DMS53 treated with DMSO at 0.1 percent for 48 hours (cell line): ENCODE measurements around the gene POLE.

Source experiments
- DNase-seq: peaks from one replicate; lab custom pipeline; 2025; ENCODE audit not compliant: unreplicated experiment; lab: John Stamatoyannopoulos, UW

Gene POLE

DNA sequence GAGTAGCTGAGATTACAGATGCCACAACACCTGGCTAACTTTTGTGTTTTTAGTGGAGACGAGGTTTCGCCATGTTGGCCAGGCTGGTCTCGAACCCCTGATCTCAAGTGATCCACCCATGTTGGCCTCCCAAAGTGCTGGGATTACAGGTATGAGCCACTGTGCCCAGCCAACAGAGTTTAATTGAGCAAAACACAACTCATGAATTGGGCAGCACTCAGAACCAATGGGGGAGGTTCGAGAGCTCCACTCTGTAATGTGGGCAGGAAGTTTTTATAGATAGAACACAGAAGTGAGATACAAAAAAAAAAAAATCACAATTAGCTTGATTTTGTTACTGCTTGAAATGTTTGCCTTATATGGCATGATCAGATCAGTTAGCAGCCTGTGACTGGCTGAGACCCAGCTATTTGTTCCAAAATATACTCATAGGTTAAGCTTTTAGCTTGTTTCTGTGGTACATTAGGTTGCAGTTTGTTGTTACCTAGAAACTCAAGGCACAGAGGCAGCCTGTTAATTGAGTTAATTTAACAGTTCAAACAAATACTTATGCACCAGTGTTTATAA, 69.9 kb downstream of the POLE start:
- DNase-seq = no peak

DNA sequence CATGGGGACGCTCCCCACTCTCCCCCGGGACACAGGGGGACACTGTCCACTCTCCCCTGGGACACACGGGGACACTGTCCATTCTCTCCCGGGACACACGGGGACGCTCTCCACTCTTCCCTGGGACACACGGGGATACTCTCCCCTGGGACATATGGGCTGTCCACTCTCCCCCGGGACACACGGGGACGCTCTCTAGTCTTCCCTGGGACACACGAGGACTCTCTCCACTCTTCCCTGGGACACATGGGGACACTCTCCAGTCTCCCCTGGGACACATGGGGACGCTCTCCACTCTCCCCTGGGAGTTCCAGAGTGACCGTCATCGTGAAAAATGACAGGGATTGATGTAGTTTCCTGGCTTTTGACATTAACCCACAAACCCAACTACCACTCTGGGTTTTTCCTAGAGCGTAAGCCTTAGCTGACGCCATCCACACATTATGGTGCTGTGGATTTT, 71.5 kb downstream of the POLE start:
- no peak for DNase-seq

DNA sequence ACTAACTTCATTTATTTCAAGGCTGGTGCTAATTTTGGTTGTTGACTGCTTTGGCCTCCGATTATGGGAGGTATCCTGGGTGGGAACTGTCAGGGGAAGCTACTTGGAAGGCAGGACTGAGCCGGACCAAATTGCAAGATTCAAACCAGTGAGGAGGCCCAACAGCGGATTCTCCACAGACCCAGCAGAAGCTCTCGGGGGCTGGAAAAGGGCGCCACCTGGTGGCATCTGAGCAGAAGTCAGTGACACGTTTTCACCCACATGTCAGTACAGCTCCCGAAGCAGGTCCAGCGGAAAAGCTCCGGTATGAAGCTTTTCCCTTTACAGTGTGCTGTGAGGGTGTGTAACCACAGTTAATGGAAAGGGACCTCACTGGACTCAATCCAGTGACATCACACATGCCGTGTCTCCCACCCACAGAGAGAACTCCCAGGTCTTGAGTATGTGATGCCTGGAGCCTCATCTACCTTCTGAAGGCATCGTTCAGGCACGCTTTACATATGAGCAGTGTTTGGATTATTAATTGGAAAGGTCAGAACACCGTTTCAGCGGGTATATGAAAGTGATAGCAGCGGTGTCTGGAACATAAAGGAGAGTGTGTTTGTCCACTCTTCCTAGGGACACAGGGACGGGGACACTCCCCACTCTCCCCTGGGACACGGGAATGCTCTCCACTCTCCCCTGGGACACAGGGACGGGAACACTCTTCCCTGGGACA, 72.1 kb downstream of the POLE start:
- peak; percentile 74 for DNase-seq

DNA sequence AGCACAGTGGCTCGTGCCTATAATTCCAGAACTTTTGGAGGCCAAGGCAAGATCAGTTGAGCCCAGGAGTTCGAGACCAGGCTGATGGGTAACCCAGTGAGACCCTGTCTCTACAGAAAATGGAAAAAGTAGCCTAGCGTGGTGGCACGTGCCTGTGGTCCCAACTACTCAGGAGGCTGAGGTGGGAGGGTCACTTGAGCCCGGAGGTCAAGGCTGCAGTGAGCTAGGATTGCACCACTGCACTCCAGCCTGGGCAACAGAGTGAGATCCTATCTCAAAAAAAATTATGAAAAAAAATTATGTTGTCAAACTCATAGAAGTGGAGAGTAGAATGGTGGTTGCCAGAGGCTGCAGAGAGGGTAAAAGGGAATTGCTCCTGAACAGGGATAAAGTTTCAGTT, 73.1 kb downstream of the POLE start:
- DNase-seq = no peak

DNA sequence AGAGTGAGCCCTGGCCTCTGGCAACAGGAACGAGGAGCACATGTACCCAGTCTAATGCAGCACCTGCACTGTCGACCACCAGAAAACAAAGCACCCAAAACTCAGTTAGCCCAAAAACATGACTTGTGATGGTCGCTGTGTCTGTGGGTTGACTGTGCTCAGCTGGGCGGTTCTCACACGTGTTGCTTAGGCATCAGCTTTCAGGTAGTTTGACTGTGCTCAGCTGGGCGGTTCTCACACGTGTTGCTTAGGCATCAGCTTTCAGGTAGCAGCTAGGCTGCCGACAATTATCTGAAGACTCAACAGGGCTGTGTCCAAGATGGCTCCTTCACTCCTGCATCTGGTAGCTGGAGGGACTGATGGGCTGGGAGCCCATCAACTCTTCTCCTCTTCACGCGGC, 75.5 kb downstream of the POLE start:
- DNase-seq = no peak

DNA sequence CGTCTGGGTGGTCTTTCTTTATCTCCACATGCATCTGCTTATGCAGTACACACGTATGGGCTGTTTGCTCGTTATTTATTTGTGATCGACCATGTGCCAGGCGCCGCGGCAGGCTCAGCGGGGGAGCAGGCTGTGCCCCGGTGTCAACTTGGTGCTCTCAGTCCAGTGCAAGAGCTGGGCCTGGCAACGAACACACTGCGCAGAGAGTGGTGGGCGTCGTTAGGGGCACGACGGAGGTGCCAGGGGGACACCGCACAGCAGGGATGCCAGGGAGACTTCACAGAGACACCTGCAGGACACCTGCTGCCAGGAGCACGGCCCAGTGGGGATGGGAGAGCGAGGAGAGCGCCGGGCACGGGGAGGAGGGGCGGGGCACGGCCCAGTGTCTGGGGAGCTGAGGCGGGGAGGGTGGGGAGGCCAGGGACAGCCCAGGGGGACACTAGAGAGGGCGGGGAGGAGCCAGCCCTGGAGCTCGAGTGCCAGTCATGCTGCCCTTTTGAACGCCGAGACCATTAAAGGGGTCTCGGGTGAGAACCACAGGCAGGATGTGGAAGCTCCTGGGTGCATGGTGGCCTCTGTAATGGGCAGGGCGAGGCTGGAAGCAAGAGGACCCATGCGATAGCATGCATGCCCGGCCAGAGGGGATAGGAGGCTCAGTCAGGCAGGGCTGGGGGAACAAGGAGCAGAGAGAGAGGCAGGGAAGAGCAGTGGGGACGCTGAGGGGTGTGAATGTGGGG, 76.1 kb downstream of the POLE start:
- no peak for DNase-seq

DNA sequence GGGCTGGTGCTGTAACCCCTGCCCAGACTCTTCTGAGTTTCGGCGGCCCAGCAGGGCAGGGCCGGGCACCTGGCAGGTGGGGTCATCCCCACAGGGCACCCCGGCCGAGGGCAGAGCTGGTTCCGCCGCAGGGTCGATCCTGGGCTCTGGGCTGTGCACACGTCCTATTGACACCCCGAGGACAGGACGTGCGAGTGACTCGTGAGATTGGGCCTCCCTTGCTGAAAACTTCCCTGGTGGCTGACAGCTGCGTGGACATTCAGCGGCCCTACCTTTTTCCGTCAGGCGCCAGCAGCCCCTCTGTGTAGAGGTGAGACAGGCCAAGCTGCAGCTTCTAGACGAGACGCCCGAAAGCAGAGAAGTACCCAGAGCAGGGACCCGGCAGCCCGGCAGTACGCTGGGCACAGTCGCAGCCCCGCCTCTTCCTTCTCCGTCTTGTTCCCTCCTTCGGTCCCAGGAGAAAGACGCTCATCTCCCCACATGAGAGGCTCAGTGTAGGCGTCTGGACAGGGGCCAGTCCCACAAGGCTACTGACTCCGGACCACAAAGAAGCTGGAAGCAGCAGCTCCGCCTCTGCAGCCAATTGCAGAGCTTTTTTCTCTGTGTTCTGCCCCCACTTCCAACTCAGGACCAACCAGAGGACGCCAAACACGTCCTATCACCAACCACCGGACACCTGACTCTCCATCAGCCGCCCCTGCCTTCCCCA, 76.9 kb downstream of the POLE start, which contains the start of gene LRCOL1:
Gene LRCOL1, minus strand, starts transcription at position 532 of the 709 bp plus-strand sequence. CDS start 4,331 bp downstream, outside the sequence.
- DNase-seq = no peak

DNA sequence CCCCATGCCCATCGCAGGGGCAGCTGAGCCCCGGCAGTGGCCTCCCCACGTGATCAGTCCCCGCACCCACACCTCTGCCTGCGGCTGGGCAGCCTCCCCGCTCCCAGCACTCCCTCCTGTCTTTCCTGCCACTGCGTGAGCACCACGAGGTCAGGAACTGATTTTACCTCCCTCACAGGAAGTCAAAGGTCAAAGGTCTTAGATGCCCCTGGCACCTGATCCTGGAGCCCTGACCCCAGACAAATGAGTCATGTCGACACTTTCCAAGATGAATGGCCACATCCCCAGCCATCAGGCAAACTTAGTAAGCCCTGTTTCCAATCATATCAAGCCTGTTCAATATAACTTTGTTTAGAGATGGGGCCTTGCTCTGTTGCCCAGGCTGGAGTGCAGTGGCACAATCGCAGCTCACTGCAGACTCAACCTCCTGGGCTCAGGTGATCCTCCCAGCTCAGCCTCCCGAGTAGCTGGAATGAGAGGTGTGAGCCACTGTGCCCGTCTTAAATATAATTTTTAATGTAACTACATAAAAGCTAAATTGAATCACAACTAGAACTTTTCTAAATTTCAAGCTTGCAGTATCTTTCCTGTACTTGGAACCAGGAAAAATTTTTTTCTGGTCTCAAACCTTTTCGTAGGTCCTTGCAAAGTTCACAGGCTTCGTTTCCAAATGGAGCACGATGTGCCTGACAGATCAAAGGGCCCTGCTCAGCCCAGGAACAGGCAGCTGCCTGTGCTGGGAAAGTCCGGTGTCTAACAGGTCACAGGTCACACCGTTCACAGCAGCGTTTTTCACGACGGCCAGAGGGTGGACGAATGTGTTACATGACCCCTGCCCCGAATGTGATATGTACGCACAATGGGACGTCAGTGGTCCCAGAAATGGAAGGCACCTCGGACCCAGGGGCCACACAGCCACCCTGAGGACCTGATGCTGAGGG, 78.6 kb downstream of the POLE start:
- DNase-seq = no peak

DNA sequence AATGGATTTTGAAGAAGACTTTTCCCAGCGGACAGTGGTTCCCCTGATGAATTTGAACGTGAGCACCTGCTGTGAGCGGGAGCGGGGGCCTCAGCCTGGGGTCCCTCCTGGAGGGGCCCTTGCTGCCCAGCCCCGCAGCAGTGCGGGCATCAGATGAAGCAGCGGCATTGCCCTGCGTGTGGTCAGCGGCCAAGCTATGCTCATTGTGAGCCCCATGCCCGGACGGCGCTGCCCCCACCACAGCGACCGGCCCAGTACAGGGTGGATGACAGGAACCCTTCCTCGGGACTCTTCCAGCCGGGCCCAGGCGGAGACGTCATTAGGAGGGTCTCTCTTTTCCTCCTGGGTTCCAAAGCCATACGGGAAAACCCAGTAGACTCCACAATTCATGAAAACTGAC, 80.2 kb downstream of the POLE start:
- no peak for DNase-seq

DNA sequence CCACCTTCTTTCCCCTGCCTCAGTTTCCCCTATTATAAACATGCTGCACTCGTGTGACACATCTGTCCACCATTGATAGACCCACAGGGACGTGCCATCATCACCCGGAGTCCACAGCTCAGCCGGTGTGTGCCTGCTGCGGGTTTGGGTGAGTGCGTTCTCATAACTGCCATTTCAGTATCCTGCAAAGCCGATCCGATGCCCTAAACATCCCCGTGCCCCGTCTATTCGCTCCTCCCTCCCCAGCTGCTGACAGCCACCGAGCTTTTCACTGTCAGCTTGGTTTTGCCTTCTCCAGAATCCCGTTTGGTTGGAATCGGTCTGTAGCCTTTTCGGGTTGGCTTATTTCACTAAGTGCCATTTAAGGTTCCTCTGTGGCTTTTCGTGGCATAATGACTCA, 80.7 kb downstream of the POLE start:
- no peak for DNase-seq

DNA sequence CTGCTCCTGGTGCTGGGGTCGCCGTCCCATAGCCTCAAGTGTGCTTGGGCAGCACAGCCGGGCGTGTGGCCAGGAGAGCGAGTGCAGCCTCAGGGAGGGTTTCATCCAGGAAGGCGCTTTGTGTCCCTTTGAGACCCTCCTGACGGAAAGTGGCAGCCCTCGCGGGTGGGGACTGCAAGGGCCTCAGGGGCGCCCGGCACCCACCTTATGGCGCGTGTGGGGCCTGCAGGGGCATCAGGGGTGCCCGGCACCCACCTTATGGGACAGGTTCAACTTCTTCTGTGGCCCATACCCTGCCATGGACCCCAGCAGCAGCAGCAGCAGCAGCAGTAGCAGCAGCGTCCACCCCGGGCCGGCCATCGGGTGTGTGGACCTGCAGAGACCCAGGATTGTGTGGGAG, 81.2 kb downstream of the POLE start:
- DNase-seq = no peak

DNA sequence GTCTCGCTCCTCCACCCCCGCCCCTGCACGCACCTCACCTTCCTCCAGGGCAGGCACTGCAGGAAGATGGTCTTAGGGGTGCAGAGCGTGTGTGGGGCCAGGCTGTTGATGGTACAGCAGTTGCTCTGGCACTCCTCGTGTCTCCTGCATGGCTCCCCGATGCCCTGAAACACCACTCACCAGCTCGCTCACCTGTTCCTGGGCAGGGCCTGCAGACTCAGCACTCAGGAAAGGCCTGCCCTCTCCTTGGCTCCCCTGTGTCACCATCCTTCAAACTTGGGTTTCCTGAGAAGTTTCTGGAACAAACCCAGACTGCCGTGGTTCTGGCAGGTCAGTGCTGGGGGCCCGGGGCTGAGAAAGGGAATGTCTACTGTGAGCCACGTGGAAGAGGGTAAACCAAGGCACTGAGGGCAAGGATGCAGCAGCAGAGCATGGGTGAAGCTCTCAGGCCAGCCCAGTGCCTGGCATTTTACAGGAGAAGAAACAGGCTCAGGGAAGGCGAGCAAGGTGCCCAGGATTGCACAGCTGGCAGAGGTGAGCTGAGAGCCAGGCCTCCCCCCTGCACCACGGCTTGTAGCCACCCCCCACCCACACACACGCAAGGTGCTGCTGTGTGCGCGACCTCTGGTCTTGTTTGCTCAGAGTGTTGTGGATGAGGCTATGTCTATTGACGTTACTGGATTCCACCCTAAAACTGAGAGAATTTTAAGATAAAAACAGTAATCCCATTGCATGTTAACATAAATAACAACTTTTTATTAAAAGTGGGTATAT, 82.3 kb downstream of the POLE start:
- no peak for DNase-seq

DNA sequence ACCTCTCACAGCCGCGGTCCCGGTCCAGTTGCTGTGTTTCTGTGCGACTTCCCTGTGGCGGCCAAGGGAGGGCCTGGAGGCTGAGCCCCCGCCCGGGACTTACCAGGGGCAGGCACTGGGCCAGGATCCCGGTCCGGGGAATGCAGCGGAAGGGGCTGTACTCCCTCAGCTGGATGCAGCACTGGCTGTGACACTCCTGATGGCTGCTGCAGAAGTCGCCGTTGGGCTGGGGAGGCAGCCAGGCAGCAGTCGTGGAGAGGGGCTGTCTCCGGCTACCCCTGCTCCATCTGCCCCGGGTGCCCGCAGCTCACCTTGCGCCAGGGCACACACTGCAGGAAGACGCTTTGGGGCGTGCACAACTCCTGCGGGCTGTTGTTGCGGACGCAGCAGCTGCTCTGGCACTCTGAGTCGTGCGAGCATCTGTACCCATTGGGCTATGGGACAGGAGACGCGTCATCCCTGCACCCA, 83.0 kb downstream of the POLE start:
- no peak for DNase-seq

DNA sequence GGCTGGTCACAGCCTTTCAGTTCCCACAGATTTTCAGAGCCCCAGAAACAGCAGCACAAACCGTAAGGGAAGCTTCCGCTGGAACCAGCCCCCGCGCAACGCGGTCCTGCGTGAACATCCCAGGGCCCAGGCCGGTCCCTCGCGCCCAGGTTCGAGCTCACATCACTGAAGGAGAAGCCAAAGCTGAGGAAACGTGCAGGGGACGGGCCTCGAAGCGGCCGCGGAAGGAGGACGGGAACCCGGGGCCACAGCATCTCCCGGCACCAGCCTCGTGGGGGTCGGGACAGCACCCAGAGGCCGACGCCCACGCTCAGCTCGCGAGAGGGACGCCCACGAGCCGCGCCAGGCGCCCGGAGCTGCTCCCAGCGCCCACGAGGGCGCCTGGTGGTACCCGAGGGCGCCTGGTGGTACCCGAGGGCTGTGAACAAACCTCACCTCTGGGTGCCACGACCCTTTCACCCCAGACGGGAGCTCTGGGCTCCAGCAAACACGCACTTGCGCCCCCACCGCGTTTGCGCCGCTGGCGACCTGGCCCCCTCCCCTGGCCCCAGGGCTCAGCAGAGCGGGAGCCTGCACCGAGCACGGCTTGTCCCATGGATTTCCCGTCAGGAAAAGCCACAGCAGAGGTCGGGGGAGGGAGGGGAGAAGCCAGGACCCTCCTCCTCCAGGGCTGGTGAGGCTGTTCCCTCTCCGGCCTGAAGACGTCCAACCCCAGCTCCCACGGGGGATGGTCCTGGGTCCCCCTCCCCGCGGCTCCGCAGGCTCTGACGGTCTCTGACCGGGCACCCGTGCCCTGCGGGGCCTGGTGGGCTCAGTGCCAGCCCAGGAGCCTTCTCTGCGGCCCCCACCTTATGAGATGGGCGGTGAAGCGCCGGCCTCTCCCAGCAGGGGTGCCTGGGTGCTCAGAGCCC, 83.6 kb downstream of the POLE start:
- DNase-seq = no peak

DNA sequence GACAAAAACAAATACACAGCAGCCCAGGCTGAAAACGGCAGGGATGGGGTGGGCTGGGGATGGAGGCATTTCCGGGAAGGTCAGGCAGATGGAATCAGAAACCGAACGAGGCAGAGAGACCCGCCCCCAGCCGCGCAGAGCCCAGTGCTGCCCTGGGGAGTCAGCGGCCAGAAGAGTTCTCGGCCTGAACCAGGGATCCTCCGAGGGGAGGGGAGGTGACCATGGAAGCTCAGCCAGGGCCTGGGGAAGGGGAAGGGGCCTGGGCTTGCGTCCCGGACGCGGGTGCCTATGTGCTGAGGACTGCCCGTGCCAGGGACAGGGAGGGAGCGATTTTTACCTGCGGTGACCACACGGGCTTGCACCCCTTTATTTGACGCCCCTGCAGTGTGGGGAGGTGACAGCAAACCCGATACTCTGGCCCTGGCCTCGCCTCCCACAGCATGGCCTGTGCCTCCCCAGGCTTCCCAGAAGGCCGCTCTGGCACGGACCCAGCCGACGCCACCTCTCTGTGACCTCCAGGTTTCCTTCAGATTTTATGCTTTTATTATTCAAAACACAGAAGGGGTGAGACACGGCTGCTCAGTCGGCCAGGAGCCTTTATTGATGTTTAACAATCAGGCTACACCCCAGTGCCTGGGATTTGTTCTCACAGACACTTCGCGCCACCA, 84.4 kb downstream of the POLE start:
- DNase-seq = no peak

DNA sequence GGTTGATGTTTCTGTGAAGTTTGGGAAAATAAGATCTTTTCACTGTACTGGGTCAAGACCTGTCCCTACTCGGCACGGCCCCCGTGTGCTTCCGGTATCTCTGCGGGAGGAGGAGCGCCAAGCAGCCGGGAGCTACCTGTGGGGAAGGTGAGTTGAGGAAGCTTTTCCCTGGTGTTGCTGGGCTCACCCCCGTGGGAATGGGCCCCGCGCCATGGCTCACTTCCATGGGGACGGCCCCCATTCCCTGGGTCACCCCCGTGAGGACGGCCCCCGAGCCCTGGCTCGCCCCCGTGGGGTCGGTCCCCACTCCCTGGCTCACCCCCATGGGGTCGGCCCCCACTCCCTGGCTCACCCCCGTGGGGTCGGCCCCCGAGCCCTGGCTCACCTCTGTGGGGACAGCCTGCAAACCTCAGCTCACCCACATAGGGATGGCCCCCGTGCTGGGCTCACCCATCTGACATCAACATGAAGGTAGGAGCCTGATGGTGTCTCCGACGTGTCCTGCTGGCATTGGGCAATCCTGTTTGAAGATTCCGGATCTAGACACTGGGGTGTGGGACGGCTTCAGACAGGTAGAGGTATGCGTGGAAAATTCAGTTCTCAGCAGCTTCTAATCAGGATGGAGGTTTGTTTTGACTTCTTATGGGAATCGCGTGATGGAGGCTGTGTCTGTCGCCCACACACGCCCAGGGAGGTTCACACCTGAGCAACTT, 85.8 kb downstream of the POLE start:
- no peak for DNase-seq
